DND-41 (cell line): ENCODE measurements around the gene UBAC1.

ENCODE experiments used
- ATAC-seq: fragments of 200-7000 bp; cut with Tn5 transposase; 3 replicates; pipeline ENCODE4 v1.9.1; 2021; ENCODE audit warnings: low read depth; ENCODE audit not compliant: insufficient read depth
- DNase-seq: peaks from one replicate; pipeline ENCODE4 v3.0.0-alpha.2; 2020
- H2AFZ ChIP-seq: 2 replicates; pipeline ENCODE4 v1.6.0; 2012; ENCODE audit warnings: low read depth, low read length
- H3K27ac ChIP-seq: 2 replicates; pipeline ENCODE4 v1.5.1; 2012; ENCODE audit warnings: low read length, inconsistent platforms
- H3K27me3 ChIP-seq: fragments of 200-600 bp; sonication (generic); 2 replicates; pipeline ENCODE4 v1.6.0; 2012; ENCODE audit warnings: low read length, mild to moderate bottlenecking, inconsistent platforms; ENCODE audit not compliant: insufficient read depth, poor library complexity
- H3K36me3 ChIP-seq: 2 replicates; pipeline ENCODE4 v1.5.1; 2012; ENCODE audit warnings: low read length, inconsistent platforms; ENCODE audit not compliant: insufficient read depth
- H3K4me1 ChIP-seq: 2 replicates; pipeline ENCODE4 v1.5.1; 2012; ENCODE audit warnings: mild to moderate bottlenecking, low read length; ENCODE audit not compliant: insufficient read depth
- H3K4me2 ChIP-seq: 2 replicates; pipeline ENCODE4 v1.6.0; 2012; ENCODE audit warnings: mild to moderate bottlenecking, moderate library complexity, low read length, inconsistent platforms; ENCODE audit not compliant: insufficient read depth
- H3K4me3 ChIP-seq, 2 experiments: fragments of 200-600 bp in 1 of 2; shearing (Covaris generic) in 1 of 2; 2 replicates each; pipeline ENCODE4 v1.5.1; 2012 to 2016; ENCODE audit warnings: inconsistent platforms in 2 of 2, low read length in 2 of 2, mild to moderate bottlenecking in 2 of 2, low read depth in 1 of 2, moderate library complexity in 1 of 2
- H3K79me2 ChIP-seq: 2 replicates; pipeline ENCODE4 v1.6.0; 2012; ENCODE audit warnings: low read length, inconsistent platforms; ENCODE audit not compliant: insufficient read depth
- H3K9ac ChIP-seq: 2 replicates; pipeline ENCODE4 v1.6.0; 2012; ENCODE audit warnings: low read depth, mild to moderate bottlenecking, inconsistent platforms, low read length, moderate library complexity
- H3K9me3 ChIP-seq: 2 replicates; pipeline ENCODE4 v1.5.1; 2012; ENCODE audit warnings: low read length, moderate library complexity, mild to moderate bottlenecking, inconsistent platforms; ENCODE audit not compliant: insufficient read depth, severe bottlenecking
- H4K20me1 ChIP-seq: 2 replicates; pipeline ENCODE4 v1.6.0; 2012; ENCODE audit warnings: low read length; ENCODE audit not compliant: insufficient read depth
- CTCF ChIP-seq: IDR thresholded peaks from 2 replicates; pipeline ENCODE4 v1.5.1; 2012; ENCODE audit warnings: borderline replicate concordance, low read length, moderate library complexity, mild to moderate bottlenecking; ENCODE audit not compliant: poor library complexity, severe bottlenecking; ENCODE audit errors: extremely low read depth
- EZH2 ChIP-seq: IDR thresholded peaks from 3 replicates; pipeline ENCODE4 v1.6.1; 2012; ENCODE audit warnings: borderline replicate concordance, low read depth, mild to moderate bottlenecking, moderate library complexity, low read length, inconsistent platforms; ENCODE audit not compliant: severe bottlenecking

The UBAC1 gene

GRCh38 chr9:135927195-135928013, 33.8 kb downstream of the UBAC1 start:
- H3K27ac ChIP-seq, result no peak overlapping the region
- ATAC-seq, result no peak

GRCh38 chr9:135926402-135927194, 34.6 kb downstream of the UBAC1 start:
- DNase-seq, result no peak
- Histone ChIP-seq H3K79me2 (no peaks in the 10 kb centered on the region), H4K20me1 (peaks cover 39% of the 10 kb centered on the region), H3K27ac (no peak overlapping the region), H3K9me3 (no peaks in the 10 kb centered on the region), H3K4me1 (no peaks in the 10 kb centered on the region), H3K36me3 (peaks cover 11% of the 10 kb centered on the region; the same call in 1 of the 2 replicates), H3K4me3 (no peak overlapping the region), H2AFZ (no peak overlapping the region), H3K9ac (no peak overlapping the region), H3K27me3 (no peaks in the 10 kb centered on the region), H3K4me2 (no peak overlapping the region)
- no peak for ATAC-seq
- TF ChIP-seq EZH2 (no peak), CTCF (no peak)

More at GRCh38 chr9:135927195-135928013, 33.8 kb downstream of the UBAC1 start:
- no peak for DNase-seq
- H3K9me3 ChIP-seq, result no peaks in the 10 kb centered on the region
- H3K27me3 ChIP-seq, result no peaks in the 10 kb centered on the region
- H3K79me2 ChIP-seq, result no peaks in the 10 kb centered on the region
- H2AFZ ChIP-seq, result no peak overlapping the region
- no peaks in the 10 kb centered on the region for H3K4me1 ChIP-seq
- no peak overlapping the region for H3K4me3 ChIP-seq
- TF ChIP-seq EZH2, result no peak
- TF ChIP-seq CTCF, result no peak
- H3K4me2 ChIP-seq, result no peak overlapping the region
- peaks cover 11% of the 10 kb centered on the region for H3K36me3 ChIP-seq
- H3K9ac ChIP-seq, result no peak overlapping the region
- H4K20me1 ChIP-seq, result peaks cover 39% of the 10 kb centered on the region

GRCh38 chr9:135925496-135926133, 35.6 kb downstream of the UBAC1 start:
- no peak overlapping the region for H3K9ac ChIP-seq
- ATAC-seq (no peak), DNase-seq (no peak)
- H3K9me3 ChIP-seq, result no peaks in the 10 kb centered on the region
- TF ChIP-seq CTCF (no peak), EZH2 (no peak)
- no peak overlapping the region for H3K27ac ChIP-seq
- H4K20me1 ChIP-seq, result peaks cover 32% of the 10 kb centered on the region
- H3K4me1 ChIP-seq, result no peaks in the 10 kb centered on the region
- no peak overlapping the region for H2AFZ ChIP-seq
- H3K4me3 ChIP-seq, result no peak overlapping the region
- H3K27me3 ChIP-seq, result no peaks in the 10 kb centered on the region
- H3K36me3 ChIP-seq, result peaks cover 2% of the 10 kb centered on the region; the same call in 1 of the 2 replicates
- no peaks in the 10 kb centered on the region for H3K79me2 ChIP-seq
- H3K4me2 ChIP-seq, result no peak overlapping the region
